Measurements from ENCODE around the gene DCHS1. TPM values are rescaled to one million over a fixed set of nuclear protein-coding genes. Genes with fewer than 3 reads are reported as not detected.

DCHS1 gene
- total and polyA plus RNA-seq, 2 donors (not counting 1 experiment from before 2014, with no cell fraction given), result 0.92 to 23.9 TPM

DNA sequence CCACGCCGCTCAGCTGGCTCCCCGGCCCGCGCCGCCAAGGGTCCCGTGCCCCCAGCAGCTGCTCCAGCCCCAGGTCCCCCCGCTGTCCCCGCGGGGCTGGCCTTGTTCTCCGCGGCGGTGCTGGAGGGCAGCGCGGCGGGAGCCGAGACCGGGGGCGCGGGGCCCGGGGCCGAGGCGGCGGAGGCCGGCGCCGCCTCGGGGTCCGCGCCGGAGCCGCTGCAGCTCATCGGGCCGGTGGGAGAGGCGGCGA lies 43.7 kb downstream of the DCHS1 start:
- peak overlapping the region; percentile 30 to 83 (median 72) for H3K4me3 ChIP-seq (replicated peaks in 1 of 4; ENCODE audit: control extremely low read depth in 1 of 4, insufficient read depth in 1 of 4, low read depth in 3 of 4, low read length in 4 of 4)
- H3K4me1 ChIP-seq (ENCODE audit: control insufficient read depth, extremely low read depth, insufficient read depth, low read length), result peaks cover 22% of the 10 kb centered on the region
- no peak for TF ChIP-seq CTCF (conservative IDR thresholded peaks at IDR 0.05 in 1 of 2, IDR thresholded peaks at IDR 0.05 in 1 of 2; ENCODE audit: low read depth in 1 of 2, low read length in 2 of 2)
- no peak for TF ChIP-seq EZH2 (IDR thresholded peaks at IDR 0.05; ENCODE audit: low read length, missing control alignments)
- peaks cover 37% of the 10 kb centered on the region for H3K36me3 ChIP-seq (ENCODE audit: control insufficient read depth, insufficient read depth, low read length)
- no peaks in the 10 kb centered on the region for H3K27me3 ChIP-seq (ENCODE audit: control insufficient read depth, insufficient read depth, low read length)
- no peak for DNase-seq (ENCODE audit: low read depth in 2 of 2)
- H3K27ac ChIP-seq (ENCODE audit: insufficient read depth, low read length), result peak overlapping the region; percentile 82
- H3K79me2 ChIP-seq (ENCODE audit: control insufficient read depth, insufficient read depth, low read length), result peaks cover 44% of the 10 kb centered on the region
- peak overlapping the region; percentile 76 for H3K4me2 ChIP-seq (ENCODE audit: extremely low read depth, insufficient read depth, low read length)
- no peaks in the 10 kb centered on the region for H3K9me3 ChIP-seq (ENCODE audit: control insufficient read depth, insufficient read depth, low read depth, low read length)
- H3K9ac ChIP-seq (ENCODE audit: insufficient read depth, low read length), result peak overlapping the region; percentile 79
- H4K20me1 ChIP-seq (ENCODE audit: control insufficient read depth, extremely low read depth, insufficient read depth, low read length), result no peaks in the 10 kb centered on the region
- H2AFZ ChIP-seq (ENCODE audit: low read length), result no peak overlapping the region

- Histone ChIP-seq H2AFZ (ENCODE audit: low read length) (no peak overlapping the region), H4K20me1 (ENCODE audit: control insufficient read depth, extremely low read depth, insufficient read depth, low read length) (no peaks in the 10 kb centered on the region), H3K27me3 (ENCODE audit: control insufficient read depth, insufficient read depth, low read length) (no peaks in the 10 kb centered on the region), H3K36me3 (ENCODE audit: control insufficient read depth, insufficient read depth, low read length) (peaks cover 34% of the 10 kb centered on the region), H3K4me2 (ENCODE audit: extremely low read depth, insufficient read depth, low read length) (peak overlapping the region; percentile 76), H3K9ac (ENCODE audit: insufficient read depth, low read length) (peak overlapping the region; percentile 79), H3K9me3 (ENCODE audit: control insufficient read depth, insufficient read depth, low read depth, low read length) (no peaks in the 10 kb centered on the region), H3K4me1 (ENCODE audit: control insufficient read depth, extremely low read depth, insufficient read depth, low read length) (peaks cover 25% of the 10 kb centered on the region), H3K79me2 (ENCODE audit: control insufficient read depth, insufficient read depth, low read length) (peaks cover 47% of the 10 kb centered on the region), H3K4me3 (replicated peaks in 1 of 4; ENCODE audit: control extremely low read depth in 1 of 4, insufficient read depth in 1 of 4, low read depth in 3 of 4, low read length in 4 of 4) (peak overlapping the region; percentile 30 to 83 (median 72)), H3K27ac (ENCODE audit: insufficient read depth, low read length) (peak overlapping the region; percentile 82)
- TF ChIP-seq EZH2 (IDR thresholded peaks at IDR 0.05; ENCODE audit: low read length, missing control alignments) (no peak), CTCF (conservative IDR thresholded peaks at IDR 0.05 in 1 of 2, IDR thresholded peaks at IDR 0.05 in 1 of 2; ENCODE audit: low read depth in 1 of 2, low read length in 2 of 2) (no peak)
- peak; percentile 28 to 44 for DNase-seq (ENCODE audit: low read depth in 2 of 2)
These were observed 44.3 kb downstream of the DCHS1 start for GRCh38 chr11:6611092-6611962.

GRCh38 chr11:6610591-6610990 lies 45.0 kb downstream of the DCHS1 start:
- no peak overlapping the region for H3K9ac ChIP-seq (ENCODE audit: insufficient read depth, low read length)
- H3K4me2 ChIP-seq (ENCODE audit: extremely low read depth, insufficient read depth, low read length), result peak overlapping the region; percentile 76
- peaks cover 28% of the 10 kb centered on the region for H3K4me1 ChIP-seq (ENCODE audit: control insufficient read depth, extremely low read depth, insufficient read depth, low read length)
- peaks cover 53% of the 10 kb centered on the region for H3K79me2 ChIP-seq (ENCODE audit: control insufficient read depth, insufficient read depth, low read length)
- no peak overlapping the region for H2AFZ ChIP-seq (ENCODE audit: low read length)
- no peak for TF ChIP-seq EZH2 (IDR thresholded peaks at IDR 0.05; ENCODE audit: low read length, missing control alignments)
- TF ChIP-seq CTCF (conservative IDR thresholded peaks at IDR 0.05 in 1 of 2, IDR thresholded peaks at IDR 0.05 in 1 of 2; ENCODE audit: low read depth in 1 of 2, low read length in 2 of 2), result no peak
- peak overlapping the region; percentile 82 for H3K27ac ChIP-seq (ENCODE audit: insufficient read depth, low read length)
- H3K36me3 ChIP-seq (ENCODE audit: control insufficient read depth, insufficient read depth, low read length), result peaks cover 32% of the 10 kb centered on the region
- H3K4me3 ChIP-seq (replicated peaks in 1 of 4; ENCODE audit: control extremely low read depth in 1 of 4, insufficient read depth in 1 of 4, low read depth in 3 of 4, low read length in 4 of 4), result peak overlapping the region in 3 of 4 experiments; percentile 63 to 83 (median 80)
- H4K20me1 ChIP-seq (ENCODE audit: control insufficient read depth, extremely low read depth, insufficient read depth, low read length), result no peaks in the 10 kb centered on the region
- no peaks in the 10 kb centered on the region for H3K9me3 ChIP-seq (ENCODE audit: control insufficient read depth, insufficient read depth, low read depth, low read length)
- no peaks in the 10 kb centered on the region for H3K27me3 ChIP-seq (ENCODE audit: control insufficient read depth, insufficient read depth, low read length)
- DNase-seq (ENCODE audit: low read depth in 2 of 2), result no peak
